GM21619 (cell line): Measurements from ENCODE around the gene CRADD.
A peak's percentile ranks its signal among the peaks of the same experiment; 100 is the strongest.
"Not testable (repeated sequence)": the region's sequence is repeated elsewhere in the genome, so short reads cannot be mapped to it uniquely, and the experiment has no call there.

ENCODE experiments used
- ATAC-seq: cut with Tn5 transposase; IDR thresholded peaks from one replicate; pipeline ENCODE4 v1.9.1; 2021; ENCODE audit not compliant: unreplicated experiment

The CRADD gene

GRCh38 chr12:93677195-93678064 is at the start of gene CRADD:
Gene CRADD, plus strand, starts transcription at chr12:93677375.
- peak; percentile 92 for ATAC-seq

- ATAC-seq, result no peak
These were observed 44.8 kb upstream of the CRADD start for GRCh38 chr12:93632383-93632782.

- no peak for ATAC-seq
These were observed 42.8 kb upstream of the CRADD start for GRCh38 chr12:93634416-93634815.

GRCh38 chr12:93636708-93637107 is 40.5 kb upstream of the CRADD start:
- ATAC-seq, result no peak

DNA sequence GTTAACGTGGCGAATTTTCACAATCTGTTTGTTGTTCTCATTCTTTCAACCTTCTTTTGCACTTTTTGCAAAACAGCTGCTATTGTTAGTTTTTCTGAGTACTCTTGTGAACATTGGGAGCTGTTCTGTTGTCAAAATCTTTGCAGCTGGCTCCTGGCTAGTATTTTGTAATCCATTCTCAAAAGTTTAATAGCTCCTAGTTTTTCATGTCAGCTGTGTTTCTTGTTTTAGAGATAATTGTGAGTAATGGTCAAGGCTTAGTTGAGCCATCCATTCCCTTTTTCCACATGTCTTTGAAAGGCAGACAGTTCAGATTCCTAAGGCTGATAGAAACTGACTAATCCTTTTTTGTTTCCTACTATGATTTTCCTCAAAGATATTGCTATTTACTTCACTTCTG is 39.1 kb upstream of the CRADD start:
- ATAC-seq, result no peak

- ATAC-seq, result no peak
These were observed 38.2 kb upstream of the CRADD start for GRCh38 chr12:93638954-93639353.

- no peak for ATAC-seq
These were observed 37.8 kb upstream of the CRADD start for GRCh38 chr12:93639406-93639805.

DNA sequence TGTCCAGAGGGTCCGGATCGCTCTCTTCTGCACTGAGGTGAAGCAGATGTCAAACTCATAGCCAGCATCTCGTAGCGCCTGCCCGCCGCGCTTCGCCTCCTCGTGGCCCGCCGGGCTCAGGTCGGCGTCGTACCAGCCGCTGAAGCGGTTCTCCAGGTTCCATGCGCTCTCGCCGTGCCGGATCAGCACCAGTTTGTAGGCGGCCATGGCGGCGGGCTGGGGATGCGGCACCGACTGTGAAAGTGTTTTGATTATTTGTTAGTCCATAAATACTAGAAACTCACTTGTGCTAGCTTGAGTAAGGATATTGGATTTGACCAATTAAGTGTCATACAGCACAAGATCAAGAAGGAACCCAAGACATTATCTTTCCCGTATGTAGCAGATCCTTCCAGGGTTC is 35.8 kb upstream of the CRADD start:
- not testable (repeated sequence) for ATAC-seq

DNA sequence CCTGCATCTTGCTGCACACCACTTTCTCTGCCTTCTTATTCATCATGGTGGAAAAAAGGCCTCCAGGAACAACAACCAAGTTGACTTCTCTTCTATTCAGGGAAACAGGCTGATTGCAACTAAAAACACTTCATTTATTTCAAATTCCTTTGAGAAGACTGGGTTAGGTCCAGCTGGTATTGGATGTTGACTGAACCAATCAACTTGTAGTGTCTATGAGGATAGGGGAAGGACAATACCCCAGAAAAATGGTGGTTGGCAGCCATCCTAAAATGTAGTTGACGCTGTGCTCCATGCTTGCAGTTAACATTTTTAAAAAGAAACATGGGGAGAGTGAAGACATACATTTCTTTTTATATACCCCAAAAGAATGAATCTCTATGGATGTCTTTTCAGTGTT is 34.4 kb upstream of the CRADD start:
- no peak for ATAC-seq

- no peak for ATAC-seq
These were observed 31.5 kb upstream of the CRADD start for GRCh38 chr12:93645702-93646101.

DNA sequence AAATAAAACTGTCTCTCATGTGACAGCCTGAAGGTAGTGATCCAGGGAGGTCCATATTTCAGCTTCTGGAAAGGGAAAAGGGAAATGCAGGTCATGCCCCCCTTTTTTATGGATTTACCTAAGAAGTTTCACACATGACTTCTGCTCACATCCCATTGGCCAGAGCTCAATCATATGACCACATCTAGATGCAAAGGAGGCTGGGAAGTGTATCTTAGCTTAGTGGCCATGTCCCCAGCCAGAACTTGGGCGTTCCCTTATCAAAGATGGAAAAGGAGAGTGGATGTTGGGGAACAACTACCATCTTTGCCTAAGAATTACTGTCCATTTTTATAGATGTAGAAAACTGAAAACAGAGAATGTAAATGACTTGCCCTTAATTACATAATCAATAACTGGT is 26.5 kb upstream of the CRADD start:
- no peak for ATAC-seq

DNA sequence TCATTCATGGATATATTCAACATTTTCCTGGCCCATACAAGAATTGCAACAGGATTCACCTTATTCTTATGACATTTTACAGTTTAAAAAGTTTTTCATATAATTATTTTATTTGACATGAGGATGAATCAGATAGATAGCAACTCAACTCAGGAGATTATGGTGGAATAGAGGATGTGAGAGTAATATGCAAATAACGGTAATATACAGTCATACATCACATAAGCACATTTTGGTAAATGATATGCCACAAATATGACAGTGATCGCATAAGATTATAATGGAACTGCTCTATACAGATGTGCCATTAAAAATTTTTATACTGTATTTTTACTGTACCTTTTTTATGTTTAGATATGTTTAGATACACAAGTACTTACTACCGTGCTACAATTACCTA is 24.1 kb upstream of the CRADD start:
- ATAC-seq, result no peak

- ATAC-seq, result no peak
These were observed 23.5 kb upstream of the CRADD start for GRCh38 chr12:93653712-93654111.

DNA sequence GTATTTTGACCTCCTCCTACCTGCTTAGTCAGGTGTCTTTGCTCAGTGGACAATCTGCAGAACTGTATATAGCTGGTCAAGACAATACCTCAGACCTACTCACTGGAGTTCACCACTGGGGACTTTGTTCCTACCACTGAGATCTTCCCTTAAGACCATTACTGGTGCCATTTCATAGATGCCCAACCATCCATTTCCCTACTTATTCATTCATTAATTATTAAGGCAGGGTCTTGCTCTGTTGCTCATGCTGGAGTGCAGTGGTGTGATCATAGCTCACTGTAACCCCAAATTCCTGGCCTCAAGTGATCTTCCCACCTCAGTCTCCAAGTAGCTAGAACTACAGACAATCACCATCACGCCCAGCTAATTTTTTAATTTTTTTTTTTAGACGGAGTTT is 22.8 kb upstream of the CRADD start:
- no peak for ATAC-seq

DNA sequence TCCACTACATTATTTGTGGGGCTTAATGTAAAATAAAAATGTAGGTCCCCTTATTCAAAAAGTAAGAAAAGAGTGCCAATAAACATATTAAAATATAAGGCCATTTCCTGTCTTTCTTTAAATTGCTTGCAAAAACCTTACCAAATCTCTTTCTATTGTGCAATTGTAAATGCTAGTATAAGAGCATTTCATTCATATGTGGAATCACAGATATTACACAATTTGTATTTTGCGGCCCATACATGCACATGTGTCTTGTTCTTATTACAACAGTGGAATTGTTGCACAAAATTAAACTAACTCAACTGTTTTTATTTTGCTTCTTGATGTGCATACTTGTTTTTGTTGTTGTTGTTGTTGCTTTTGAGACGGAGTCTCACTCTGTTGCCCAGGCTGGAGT is 20.1 kb upstream of the CRADD start:
- no peak for ATAC-seq

DNA sequence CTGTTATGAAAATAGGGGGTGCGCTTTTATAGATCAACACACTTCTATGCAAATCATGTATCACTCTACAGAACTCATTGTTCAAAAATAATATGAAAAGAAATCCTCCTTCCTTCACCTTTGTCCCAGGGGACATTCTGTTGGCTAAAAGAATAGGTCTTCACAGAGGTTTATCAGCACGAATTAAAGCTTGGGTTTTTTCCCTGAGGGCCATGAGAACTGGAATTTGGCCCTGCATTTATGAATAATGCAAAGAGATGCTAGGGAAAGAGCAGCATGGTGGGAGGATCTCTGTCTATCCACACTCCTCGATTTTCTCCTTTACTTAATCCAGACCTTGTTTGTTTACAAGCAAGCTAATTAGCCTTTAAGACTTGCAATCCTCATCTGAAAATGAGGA is 16.2 kb upstream of the CRADD start:
- no peak for ATAC-seq

DNA sequence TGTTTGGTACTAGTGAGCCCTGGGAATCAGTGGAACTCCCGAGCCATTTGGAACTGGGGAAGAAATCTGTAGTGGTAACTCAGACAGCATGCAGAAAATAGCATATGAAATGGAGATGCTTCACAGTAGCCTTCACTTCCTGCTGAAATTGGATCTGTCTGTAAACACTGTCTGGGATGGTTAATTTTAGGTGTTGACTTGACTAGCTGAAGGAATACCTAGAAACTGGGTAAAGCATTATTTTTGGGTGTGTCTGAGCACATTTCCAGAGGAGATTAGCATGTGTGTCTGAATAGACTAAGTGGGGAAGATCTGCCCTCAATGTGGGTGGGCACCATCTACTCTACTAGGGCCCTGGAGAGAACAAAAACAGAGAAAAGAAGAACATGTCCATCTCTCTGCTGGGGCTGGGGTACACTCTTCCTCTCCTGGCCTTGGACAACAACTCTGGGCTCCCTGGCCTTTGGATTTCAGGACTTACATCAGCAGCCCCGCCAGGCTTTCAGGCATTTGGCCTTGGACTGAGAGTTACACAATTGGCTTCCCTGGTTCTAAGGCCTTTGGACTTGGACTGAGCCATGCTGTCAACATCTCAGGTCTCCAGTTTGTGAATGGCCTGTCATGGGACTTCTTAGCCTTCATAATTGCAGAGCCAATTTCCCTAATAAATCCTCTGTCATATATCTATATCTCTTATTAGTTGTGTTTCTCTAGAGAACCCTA is 14.0 kb upstream of the CRADD start:
- no peak for ATAC-seq

GRCh38 chr12:93663729-93664084 is 13.5 kb upstream of the CRADD start:
- ATAC-seq, result no peak

- no peak for ATAC-seq
These were observed 12.5 kb upstream of the CRADD start for GRCh38 chr12:93664573-93665138.

- no peak for ATAC-seq
These were observed 9.5 kb upstream of the CRADD start for GRCh38 chr12:93667672-93668071.

DNA sequence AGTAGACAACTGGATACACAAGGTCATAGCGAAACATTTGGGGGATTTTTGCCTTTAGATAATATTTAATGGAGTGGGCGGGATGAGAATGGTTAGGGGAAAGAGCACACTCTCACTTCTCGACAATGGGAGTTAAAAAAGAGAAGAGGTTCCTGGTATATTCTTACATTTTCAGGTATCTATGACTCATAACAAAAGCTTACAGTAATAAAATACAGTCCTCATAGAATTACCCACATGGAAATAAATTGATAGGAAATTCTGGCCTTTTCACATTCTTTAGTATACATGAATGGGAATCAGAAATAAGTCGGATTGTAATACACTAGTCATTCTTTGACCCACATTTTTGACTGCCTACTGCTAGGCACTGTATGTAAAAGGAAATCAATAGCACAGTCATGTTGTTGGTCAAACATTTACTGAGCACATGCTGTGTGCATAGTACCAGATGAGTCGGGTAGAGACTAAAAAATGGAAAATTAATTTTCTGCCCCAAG is 8.2 kb upstream of the CRADD start:
- peak; percentile 78 for ATAC-seq

DNA sequence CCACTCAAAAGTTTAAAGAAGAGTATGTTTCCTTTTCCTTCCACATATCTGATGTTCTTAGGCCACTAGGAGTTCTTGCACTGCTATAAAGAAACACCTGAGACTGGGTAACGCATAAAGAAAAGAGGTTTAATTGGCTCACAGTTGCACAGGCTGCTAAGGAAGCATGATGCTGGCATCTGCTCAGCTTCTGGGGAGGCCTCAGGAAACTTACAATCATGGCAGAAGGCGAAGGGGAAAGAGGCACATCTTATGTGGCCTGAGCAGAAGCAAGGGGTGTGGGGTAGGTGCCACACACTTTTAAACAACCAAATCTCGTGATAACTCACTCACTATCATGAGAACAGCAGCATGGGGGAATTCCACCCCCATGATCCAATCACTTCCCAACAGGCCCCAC is 7.7 kb upstream of the CRADD start:
- no peak for ATAC-seq
